GM19035 (cell line): ENCODE data around the gene SLC28A3.

Experiments
- ATAC-seq: cut with Tn5 transposase; IDR thresholded peaks from one replicate; pipeline ENCODE4 v1.9.1; 2021; ENCODE audit not compliant: unreplicated experiment

SLC28A3 gene

DNA sequence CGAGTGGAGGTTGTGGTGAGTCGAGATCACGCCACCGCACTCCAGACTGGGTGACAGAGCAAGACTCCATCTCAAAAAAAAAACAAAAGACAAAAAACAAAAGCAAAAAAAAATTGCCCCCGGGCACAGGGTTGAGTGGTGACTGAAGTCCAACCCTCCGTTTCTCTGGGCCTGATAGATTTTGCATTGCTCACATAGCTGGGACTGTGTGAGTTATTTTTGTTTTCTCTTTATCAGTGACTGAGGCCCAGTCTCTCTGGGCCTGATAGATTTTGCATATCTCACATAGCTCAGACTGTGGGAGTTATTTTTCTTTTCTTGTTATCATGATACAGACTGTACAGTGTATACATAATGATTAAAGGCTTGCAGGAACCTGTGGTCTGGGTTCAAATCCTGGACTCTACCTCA, 2.6 kb upstream of the SLC28A3 start:
- no peak for ATAC-seq

DNA sequence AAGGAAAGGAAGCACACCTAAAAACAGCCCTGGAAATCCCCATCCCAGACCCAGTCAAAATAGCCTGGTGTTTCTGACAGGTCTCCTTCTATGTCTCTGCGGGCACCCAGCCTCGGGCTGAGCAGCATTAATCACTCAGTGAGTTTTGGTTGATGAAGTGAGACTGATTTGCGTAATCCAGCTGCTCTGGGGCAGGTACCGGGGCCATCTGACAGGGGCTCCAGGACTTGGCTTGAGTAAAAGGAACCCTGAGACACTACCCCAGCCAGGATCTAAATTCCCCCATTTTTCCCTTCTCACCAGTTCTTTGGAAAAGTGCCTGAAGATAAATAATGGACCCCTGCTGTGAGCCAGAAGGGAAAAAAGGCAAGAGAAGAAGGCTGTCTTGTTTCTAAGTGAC, 596 bp downstream of the SLC28A3 start:
- ATAC-seq = no peak

DNA sequence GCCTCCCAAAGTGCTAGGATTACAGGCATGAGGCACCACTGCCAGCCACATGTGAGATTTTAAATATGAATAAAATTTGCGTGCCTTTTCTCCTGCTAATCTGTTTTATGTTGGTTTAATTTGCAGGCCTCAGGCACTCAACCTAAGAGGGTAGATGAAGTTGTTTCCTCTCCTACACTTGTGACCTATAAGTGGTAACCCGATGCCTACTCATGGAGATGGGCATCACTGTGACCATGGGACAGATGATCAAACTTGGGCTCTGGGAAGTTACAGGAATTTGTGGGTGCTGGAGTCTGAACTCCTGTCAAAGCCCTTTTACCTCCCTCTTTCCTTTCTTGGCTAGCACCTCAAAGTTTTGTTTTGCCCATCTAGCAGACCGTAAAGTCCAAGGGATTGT, 1.1 kb downstream of the SLC28A3 start:
- no peak for ATAC-seq

DNA sequence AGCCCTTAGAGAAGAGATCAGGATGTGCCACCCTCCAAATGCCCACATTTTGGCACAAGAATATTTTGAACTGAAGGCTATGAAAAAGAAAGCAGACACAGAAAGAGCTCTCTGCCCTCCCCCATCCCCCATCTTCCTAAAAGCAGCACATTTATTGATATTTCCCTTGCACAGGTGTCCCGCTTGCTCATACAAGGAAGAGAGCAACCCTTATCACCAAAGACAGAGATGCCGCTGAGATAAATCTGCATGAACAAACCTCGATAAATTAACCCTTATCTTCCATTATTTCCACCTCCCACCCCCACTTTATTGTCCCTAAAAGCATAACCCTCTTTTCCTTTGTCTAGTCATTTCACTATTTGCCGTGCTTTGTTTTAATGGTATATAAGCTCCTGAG, 1.8 kb downstream of the SLC28A3 start:
- no peak for ATAC-seq

DNA sequence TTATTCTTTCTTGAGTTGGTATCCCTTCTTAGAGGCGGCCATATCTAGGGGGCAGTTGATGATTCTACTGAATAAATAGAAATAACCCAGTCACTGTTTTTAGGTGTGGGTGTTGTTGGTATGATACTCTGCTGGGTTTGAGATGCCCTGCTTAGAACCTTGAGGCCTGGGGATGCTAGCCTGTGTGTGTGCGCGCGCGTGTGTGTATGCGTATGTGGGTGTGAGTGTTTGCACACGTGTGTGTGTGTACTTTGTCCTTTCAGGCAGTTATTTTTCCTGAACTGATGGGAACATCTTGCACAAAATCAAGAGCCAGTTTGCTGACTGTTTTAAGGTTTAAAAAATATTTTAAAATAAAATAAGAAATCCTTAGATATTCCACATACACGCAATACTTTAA, 3.3 kb downstream of the SLC28A3 start:
- ATAC-seq = no peak

DNA sequence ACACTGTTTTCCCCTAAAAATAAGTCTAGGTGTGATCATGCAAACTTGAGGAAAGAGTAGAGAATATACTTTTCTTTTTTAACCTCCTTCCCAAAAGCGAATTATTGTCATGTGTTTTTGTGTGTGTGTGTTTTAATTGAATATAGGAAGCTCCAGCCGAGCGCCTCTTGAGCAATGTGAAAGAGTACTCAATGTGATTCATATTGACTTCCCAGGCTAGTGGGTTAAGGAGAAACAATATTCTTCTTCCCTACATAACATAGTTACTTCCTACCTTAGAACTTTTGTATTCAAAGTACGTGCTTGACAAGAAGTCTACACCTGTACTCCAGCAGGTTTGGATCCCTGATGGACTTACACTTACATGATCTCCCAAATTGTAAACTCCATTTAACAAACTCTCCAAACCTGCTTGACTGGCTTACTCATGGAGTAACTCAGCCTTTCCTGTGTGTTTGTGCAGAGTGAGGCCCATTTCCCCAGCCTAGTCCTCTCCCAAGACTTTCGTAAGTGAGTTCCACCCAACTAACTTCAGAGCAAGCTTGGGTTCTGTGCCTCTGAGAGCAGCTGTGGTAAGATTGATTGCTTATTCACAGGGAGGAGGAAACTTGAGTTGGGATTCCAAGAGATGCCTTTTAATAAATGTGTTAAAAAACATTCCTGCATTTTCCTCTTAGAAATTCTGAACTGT, 9.3 kb downstream of the SLC28A3 start:
- no peak for ATAC-seq

DNA sequence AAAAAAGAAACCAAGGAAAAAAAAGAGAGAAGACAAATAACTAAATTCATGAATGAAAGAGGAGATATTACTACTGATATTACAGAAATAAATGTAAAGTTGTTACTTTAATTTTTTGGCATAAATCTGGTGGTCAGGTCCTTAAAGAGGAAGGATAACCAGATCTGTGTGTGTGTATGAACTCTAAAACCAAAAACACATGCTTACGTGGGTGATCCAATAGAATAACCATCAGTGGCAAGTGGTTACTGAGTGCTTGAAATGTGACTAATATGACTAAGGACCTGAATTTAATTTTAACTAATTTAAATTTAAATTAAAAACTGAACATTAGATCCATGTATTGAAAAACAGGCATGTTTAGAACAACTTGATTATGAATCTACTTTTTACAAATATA, 10.3 kb downstream of the SLC28A3 start:
- ATAC-seq = no peak

DNA sequence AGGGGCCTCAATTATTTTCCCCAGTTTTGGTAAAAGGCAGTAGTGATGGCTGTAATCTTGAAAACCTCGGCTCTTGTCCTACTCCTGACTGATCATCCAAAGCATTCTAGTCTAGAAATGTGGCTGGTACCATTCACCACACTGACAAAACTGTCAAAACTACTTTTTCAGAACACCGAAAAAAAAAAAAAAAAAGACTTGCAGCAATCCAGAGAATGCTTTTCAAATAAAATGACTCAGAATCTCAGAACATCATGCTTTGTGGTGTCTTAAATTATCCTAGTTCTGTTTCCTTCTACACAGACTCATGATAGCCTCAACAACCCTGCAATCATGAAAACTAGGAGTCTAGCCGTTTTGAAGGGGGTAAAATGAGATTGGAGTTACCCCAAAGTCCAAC, 13.4 kb downstream of the SLC28A3 start:
- ATAC-seq = no peak

DNA sequence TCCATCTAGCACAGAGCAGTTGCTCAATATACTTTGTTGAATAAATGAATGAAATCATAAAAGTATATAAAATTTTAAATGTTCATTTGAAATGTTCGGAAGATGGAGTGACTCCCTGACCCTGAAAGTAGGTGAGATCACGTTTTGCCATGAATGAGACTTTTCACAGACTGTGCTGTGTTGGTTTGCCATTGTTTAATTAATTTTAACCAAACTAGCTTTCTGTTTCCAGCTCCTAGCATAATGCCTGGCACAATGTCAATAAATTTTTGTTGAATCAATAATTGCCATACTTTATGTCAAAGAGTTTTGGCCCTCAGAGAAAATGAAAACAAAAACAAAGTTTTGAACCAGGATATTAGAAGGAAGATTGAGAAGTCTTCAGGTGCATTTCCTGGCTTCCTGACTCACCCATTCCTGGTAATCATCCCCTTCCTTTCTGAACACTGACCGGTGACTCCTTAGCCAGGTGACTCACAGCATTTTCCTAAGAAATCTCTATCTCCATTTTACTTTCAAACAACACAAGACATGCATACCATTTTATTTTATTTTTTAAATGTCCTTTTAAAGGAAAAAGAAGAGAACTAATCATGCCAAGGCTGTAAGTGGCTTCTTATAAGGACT, 15.1 kb downstream of the SLC28A3 start:
- no peak for ATAC-seq

DNA sequence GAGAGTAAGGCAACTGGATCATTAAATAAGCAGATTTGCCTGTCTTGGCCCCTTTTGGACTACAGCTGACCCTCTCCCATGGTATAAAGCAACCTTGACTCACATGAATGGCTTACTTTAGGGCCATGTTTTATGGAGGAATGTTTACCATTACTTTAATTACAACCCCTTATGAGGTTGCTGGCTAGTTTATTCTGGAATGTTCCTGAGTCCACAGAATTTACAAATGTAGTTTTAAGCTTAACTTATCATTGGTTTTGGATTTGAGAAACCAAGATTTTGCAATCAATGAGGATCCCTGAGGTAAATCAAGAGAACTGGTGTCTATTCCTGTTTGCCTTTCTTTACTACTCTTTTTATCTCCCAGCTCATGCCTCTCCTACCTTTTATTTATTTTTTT, 15.7 kb downstream of the SLC28A3 start:
- ATAC-seq = no peak

DNA sequence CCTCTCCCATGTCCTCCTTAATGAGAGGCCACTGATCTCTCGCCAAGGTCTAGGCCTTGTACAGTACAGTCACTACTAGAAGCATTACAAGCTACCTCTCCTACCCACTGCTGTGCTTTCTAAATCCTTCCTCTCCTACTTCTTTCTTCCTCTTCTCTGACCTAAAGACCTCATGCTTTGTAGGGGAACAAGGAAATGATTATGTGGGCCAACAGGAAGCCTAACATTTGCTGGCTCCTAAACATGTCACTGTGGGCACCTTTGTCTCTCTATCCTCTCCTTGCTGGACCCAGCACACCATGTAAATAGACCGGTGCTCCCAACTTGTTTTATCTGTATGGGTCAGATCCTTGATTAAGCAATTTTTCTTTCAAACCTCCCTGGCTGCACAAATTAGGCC, 16.7 kb downstream of the SLC28A3 start:
- ATAC-seq = no peak

DNA sequence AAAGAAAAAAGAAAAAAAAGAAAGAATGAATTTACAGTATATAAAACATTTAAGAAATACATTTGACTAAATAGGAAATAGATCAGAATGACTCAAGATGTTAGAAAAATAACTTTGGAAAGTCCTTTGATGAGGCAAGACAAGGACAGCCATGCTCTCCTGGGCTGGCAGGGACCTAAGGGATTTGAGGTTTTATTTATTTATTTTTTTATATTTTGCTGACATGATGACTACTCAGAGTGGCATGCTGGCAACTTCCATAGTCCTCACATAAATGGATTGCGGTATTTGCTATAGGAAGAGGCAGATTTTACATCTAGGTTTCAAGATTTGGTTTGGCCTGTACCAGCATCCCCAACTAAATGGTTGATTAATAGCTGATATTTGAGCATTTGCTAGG, 17.7 kb downstream of the SLC28A3 start:
- no peak for ATAC-seq

DNA sequence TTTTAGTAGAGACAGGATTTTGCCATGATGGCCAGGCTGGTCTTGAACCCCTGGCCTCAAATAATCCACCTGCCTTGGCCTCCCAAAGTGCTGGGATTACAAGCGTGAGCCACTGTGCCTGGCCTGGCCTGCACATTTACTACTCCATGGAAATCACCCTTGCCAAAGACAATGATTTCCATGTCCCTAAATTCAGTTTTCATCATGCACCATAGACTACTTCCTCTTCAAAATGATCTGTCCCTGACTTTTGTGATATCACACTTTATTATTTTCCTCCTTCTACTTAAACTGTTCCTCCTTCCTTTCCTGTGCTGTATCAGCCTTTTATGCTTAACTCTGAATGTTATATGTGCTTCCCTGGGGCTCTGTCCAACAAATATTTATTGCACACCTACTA, 20.3 kb downstream of the SLC28A3 start:
- no peak for ATAC-seq

DNA sequence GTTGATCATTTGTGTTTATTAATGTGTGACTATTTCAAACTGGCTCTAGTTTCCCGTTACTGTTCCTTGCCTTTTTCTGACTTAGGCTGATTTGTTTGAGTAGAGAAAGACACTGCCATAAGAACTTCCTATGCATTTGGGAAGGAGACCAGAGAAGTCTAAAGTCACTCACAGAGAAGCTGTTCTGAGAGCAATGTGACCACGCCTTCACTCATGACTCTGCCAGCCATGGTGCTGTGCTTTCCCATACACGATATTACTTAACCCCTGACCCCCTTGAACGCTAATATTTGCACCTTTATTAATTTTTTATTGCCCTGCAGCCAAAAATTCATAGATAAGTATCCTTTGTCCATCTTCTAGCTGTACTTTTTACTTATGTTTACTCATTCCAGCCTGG, 20.9 kb downstream of the SLC28A3 start:
- ATAC-seq = no peak

DNA sequence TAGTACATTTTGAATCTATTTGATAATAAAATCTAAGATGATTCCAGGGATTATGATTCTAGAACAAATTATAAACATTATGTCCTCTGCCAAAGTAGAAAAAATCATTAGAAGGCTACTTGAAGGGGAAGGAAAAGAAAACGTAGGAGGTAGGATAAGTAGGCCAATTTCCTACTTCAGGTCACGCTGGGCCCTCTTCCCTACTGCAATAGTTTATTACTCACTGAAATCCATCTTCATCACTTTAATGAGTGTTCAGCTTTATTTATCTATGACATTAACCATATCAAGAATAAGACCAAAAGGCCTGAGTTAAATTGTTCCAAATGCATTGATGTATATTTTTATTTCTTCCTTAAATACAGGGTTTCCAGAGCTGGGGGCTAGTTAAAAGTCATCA, 21.6 kb downstream of the SLC28A3 start:
- no peak for ATAC-seq

DNA sequence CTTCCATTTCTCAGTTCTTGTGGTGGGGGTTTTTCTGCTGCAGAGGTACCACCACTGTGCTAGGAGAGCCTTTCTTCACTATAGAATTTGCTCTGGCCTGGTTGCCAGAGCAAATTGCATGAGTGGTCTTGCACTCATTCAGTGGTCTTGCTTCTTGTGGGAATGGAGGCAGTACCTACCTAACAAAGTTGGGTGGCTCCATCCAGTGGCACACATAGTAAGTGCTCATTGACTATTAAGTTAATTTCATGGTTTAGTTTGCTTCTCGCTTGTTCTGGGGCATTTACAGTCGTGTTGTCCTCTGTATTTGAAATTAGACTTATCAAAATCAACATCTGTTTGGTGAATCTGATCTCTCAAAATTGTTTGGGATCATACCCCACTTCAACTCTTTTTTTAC, 23.0 kb downstream of the SLC28A3 start:
- ATAC-seq = no peak

DNA sequence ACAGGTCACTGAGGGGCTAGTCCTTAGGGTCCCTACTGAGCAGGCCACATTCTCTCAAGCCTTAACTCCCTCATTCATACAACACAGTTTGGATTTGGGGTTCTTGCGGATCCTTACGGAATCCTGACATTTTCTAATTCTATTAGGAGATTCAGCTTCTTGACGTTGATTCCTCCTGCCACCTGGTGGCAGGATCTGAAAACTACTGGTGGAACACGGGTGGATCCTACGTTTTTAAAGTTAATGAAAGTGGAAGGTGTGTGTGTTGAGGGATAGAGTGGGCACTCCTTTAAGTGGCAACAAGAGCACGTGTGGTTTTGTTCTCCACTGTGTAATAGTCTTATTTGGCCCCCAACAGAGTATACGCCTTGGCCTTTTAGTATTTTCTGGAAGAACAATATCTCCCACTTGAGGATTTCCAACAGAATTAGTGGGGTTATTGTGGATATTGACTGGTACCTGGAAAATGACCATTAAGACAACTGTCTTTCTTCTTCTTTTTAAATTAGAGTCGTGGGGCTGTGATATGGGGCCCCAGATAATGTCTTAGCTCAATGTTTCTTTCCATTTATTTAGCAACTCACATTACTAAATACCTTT, 25.2 kb downstream of the SLC28A3 start:
- ATAC-seq = no peak

DNA sequence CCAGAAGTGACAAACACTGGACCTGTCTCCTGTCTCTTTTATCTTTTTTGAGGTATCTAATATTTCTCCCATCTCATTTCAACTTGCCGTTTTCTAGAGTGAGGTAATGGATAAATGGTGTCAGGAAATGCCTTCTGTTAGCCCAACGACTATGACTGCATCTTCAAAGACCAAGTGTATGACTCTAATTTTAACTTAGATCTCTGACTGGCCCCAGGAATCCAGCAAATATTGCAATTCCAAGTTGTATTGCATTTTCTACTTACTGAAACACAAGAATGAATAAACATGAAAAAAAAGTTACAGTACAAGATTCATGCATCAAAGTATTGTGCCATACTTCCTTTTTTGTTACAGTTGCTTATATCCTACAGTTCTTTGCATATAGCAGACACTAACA, 26.3 kb downstream of the SLC28A3 start:
- no peak for ATAC-seq

DNA sequence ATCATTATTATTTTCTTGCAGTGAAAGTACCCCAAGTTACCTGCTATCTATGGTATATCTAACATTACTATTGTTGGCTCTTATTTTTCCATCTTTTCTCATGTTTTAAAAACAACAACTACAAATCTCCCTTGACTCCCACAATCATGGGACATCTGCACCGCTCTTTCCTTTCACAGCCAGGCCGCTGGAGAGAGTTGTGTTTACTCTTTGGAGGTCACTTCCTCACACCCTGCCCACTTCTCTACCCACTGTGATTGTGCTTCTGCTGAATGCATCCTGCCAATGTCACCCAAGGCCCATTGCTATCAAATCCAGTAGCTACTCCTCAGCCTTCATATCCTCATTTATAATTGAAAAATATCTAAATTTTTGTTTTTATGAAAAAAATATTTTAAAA, 29.7 kb downstream of the SLC28A3 start:
- ATAC-seq = no peak

DNA sequence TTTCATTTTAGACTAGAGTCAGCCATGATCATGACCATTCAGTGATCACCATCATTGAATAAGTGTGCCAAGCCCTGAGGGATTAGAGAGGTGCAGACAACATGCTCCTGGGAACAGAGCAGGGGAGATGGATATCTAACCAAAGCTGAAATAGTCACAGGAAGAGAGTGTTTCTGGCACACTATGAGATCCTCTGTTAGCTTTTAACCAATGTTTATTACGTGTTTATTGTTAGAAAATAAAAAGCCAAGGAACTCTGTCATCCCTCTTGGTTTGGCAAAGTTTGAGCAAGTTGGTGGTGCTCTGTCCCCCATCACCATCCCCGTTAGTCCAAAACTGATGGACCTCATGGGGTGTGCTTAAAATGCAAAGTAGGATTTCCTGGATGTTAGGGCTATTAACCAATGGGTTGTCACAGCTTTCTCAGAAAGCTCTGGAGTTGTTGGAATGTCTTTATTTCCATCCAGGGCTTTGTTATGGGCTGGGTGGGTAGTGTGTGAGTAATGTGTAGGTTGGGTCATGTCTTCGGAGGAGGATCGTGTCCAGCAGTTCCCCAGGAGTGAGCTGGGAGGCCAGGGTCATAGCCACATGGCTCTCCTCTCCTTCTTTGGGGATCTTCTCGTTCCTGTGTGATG, 34.9 kb downstream of the SLC28A3 start:
- ATAC-seq = no peak

DNA sequence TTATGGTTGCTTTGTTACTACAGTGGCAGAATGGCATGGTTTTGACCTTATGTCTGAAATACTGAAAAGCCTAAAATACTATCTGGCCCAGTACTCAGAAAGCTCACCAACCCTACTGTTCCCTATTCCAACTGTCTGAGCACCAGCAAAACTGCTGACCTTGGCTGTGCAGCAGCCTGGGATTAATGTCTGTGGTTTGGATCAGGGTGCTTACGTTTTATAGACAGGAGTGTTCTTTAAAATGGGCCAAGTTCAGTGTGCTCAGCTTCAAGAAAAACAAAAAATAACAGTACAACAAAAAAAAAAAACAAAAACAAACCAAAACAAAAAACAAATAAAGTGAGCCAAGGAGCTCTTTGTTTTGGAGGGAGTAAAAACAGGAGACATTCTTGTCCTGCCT, 36.4 kb downstream of the SLC28A3 start:
- no peak for ATAC-seq

DNA sequence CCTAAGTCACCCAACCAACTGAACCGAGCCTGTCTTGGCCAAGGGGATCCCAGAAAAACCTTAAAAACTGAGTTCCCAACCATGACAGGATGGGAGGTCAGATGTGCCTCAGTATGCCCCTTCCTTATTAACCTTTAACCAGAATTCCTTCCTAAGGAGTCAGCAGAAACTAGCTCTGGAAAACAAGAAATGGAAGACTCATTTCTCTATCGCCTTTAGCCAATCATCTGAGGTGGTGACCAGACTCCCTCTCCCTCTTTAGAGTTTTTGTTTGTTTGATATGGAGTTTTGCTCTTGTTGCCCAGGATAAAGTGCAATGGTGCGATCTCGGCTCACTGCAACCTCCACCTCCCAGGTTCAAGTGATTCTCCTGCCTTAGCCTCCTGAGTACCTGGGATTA, 37.5 kb downstream of the SLC28A3 start:
- no peak for ATAC-seq
